HG02642 (cell line): ENCODE data around the gene ST8SIA2.

Experiments used
- ATAC-seq: cut with Tn5 transposase; IDR thresholded peaks from one replicate; pipeline ENCODE4 v1.9.1; 2021; ENCODE audit warnings: mild to moderate bottlenecking; ENCODE audit not compliant: unreplicated experiment, poor library complexity

Gene ST8SIA2, protein sequence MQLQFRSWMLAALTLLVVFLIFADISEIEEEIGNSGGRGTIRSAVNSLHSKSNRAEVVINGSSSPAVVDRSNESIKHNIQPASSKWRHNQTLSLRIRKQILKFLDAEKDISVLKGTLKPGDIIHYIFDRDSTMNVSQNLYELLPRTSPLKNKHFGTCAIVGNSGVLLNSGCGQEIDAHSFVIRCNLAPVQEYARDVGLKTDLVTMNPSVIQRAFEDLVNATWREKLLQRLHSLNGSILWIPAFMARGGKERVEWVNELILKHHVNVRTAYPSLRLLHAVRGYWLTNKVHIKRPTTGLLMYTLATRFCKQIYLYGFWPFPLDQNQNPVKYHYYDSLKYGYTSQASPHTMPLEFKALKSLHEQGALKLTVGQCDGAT

DNA sequence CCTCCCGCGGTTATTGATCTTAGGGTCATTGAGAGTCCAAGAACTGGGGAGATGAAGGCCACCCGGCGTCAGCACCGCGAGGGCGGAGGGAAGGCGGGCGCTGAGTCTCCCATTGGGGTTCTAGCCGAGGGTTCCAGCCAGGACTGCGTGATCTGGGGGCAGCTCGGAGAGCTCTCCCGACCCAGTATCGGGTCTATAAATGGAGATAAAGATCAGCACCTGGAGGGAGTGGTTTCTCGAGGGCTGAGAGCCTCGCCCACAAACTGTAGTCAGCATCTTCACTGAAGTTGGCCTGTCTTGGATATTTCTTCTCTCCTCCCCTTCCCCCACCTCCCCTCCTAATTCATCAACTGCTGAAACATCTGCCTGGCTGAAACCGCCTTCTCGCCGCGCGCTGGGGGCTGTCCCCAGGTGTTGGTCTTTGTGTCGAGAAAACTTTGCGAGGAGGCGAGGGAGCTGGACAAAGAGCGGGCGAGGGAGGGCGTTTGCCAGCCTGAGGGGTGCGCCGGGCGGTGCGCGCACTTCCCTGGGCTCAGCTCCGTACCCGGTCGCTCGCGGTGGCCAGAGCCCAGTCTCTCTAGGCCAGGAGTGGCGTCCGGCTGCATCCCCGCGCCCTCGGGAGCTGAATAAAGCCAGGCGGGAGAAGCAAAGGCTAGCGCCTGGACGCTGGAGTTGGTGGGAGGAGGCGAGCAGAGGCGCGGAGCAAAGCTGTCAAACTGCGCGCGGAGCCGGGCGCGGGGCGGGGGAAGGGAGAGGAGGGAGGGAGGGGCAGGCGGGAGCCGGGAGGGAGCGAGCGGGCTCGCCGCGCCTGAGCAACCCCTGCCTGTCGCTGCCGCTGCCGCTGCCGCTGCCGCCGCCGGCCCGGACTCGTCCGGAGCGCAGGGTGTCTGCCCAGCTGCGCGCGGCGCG lies at the start of gene ST8SIA2:
Gene ST8SIA2, plus strand, starts transcription at position 811 of the 909 bp plus-strand sequence. CDS start 184 bp downstream, outside the sequence.
- no peak for ATAC-seq

DNA sequence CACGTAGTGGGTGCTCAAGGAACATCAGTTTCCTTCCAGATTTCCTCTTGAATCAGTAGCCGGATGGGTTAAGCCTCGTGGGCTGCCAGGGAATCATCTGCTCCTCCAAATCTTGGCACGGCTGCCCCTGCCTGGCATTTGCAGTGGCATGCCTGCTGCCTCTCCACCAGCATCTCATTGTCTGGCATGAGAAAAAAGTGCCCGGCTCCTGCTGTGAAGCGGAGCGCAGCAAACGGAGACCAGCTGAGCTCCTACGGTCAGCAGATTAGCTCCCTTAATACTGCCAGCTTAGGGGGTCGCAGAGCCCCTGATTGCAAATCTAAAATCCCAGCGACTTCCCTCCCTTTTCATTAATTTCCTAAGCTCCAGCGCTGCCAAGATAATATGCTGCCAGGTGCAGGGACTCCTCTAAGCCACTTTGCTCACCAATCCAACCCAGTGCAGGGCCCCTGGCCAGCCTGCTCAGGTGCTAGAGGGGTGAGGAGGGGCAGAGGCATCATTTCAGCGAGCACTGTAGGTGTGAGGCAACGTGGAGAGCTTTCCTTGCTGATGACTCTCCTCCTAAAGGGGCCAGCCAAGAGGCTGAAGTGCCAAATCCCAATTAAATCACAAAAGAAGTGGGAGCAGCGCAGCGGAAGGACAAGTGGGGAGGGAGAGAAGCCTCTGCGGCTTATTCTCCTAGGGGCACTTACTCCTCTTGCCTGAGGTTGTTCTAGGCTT lies 49.6 kb upstream of the ST8SIA2 start:
- ATAC-seq, result no peak

DNA sequence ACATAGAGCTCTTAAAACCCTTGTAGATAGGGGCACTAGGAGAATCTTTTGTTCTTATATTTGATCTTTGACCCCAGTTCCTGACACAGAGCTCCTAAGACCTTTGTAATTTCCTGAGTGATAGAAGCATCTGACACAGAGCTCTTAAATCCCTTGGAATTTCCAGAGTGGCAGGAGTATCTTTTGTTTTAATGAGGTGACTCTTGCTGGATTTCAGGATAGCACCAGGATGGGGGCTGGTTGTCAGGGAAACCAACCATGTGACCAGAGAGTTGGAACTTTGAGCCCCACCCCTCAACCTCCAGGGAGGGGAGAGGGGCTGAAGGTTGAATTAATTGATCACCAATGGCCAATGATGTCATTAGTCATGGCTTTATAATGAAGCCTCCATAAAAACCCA lies 47.6 kb upstream of the ST8SIA2 start:
- ATAC-seq, result no peak

DNA sequence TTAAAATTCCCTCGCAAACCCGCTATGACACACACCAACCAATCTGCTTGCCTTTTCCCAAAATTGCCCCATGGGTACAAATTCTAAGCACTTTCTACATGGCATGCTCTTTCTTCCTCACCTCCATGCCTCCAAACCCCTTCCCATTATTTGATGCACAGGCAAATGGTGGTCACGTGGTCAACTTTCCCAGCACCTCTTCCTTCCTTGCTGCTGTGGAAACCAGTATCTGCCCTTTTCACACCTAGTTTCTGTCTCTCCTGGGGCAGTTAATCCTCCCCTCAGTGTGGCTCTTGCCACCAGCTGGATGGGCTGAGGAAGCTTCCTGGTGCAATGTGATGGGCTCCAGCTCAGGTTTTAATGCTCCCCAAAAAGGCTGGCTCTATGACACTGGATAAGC lies 38.4 kb upstream of the ST8SIA2 start:
- no peak for ATAC-seq

DNA sequence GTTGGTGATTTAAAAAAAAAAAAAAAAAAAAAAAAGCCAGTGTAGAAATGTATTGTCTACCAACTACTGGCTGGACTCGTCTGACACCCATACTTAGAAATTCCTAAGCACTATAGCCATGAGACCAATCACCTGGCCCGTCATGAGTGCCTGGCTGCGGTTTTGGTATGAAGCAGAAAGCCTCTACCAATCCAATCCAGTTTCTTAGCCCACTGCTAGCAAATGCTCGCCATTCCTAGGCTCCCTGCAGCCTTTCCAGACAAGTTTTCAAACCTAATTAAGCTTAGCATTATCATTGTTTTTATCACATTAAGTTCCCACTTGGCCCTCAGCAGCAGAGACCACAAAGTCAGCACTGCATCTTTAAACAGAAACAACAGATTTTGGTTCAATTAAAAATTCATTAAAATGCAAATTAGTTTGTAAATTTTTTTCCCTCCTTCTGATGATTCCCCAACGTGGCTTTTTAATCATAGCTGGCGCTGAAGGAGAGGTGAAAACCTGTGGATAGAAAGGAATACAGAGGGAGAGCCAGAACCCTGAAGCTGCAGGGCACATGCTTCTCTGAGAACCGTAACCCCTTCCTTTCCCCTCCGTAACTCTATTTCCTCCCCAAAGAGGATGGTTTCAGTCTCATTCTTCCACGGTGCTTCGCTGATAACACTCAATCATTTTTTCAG lies 32.2 kb upstream of the ST8SIA2 start:
- ATAC-seq, result no peak

DNA sequence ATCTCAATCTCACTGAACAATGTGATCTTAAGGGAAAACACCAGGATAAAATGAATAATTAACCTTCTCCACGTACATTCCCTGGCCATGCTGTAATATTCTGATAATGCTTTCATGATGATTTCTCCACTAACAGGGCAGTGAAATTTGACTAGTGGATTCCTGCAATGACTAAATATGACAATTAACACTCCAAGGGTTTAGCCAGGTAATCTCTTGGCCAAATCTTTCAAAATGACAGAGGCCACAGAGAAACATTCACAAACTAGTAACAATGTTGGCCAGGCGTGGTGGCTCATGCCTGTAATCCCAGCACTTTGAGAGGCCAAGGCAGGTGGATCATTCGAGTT lies 31.7 kb upstream of the ST8SIA2 start:
- no peak for ATAC-seq

DNA sequence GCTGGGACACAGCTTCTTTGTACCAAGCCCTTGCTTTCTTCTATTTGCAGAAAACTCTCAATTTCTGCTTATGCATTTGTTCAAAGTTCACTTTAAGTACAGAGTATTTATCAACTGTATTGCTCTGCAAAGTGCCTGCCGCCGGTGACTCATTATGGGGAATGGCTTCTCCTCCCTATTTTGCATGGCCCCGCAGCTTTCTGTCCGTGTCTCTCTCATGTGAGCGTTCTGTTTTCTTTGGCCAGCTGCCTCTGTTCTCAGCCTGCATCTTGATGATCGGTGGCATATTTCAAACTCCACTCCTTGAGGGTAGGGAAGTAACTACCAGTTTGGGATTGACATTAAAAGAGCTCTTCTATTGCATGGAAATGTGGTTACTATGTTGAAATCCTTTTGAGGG lies 28.6 kb upstream of the ST8SIA2 start:
- ATAC-seq, result no peak

DNA sequence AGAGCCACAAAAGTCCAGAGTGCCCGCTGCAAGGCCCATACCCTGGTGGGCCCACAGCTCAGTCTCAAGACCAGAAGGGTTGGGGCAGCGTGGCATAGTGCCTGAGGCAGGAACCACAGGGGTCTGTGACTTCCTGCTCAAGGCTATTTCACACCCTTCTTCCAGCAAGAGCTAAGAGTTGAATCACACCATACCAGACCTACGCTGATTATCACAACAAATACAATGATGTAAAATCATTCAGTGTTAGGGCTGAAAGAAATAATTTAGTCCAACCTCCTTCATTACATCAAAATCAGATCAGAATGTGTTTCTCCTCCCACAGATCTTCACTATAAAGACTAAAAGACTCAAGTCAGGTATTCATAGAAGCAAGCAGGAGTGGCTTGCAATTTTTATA lies 27.8 kb upstream of the ST8SIA2 start:
- ATAC-seq, result no peak

DNA sequence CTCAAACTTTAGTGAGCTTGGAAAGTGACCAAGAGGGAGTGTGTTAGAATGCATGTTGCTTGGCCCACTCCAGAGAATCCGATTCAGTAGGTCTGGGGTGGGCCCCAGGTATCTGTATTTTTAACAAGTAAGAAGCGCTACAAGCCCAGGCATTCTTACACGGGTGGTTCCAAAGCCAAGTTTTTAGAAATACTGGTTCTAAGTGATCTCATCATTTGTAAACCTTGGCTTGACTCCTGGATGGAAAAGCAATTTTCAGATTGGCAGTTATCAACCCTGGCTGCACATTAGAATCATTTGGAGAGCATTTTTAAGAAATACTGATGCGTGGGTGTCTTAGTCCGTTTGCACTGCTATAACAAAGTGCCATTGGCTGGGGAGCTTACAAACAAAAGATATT lies 27.3 kb upstream of the ST8SIA2 start:
- ATAC-seq, result no peak

DNA sequence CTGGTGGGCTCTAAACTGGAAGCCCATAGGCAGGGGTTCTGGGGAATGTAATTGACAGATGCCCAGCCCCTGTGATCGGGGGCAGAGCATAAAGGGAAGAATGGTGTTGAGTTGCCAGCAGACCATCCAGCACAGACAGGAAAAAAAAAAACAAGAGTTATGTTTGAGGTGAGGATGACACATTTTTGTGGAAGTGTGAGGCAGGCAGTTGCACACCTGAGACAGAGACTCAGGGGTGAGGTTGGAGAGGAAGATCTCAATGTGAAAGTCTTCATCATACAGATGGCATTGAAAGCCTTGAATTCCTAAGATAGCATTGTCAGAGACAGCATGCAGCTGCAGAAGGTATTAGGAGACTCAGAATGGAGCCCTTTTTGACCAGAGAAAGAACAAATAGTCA lies 18.6 kb upstream of the ST8SIA2 start:
- ATAC-seq, result no peak

DNA sequence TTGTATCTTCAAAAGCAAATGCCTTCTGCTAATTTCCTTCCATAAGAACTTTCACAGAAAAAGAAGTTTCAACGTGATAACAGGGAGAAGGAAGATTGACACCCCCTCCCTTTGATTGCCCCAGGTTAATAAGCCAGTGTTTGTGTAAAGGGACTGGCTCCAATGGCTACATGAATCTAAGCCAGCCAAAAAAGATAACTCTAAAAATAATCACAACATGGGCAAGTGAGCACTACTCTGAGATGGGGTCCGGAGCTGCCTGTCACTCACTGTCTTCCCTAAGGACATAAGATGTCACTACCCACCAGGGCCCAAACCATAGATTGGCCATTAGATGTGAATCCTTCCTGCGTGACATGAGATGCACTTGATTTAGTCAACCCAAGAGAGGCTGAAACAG lies 17.6 kb upstream of the ST8SIA2 start:
- no peak for ATAC-seq

DNA sequence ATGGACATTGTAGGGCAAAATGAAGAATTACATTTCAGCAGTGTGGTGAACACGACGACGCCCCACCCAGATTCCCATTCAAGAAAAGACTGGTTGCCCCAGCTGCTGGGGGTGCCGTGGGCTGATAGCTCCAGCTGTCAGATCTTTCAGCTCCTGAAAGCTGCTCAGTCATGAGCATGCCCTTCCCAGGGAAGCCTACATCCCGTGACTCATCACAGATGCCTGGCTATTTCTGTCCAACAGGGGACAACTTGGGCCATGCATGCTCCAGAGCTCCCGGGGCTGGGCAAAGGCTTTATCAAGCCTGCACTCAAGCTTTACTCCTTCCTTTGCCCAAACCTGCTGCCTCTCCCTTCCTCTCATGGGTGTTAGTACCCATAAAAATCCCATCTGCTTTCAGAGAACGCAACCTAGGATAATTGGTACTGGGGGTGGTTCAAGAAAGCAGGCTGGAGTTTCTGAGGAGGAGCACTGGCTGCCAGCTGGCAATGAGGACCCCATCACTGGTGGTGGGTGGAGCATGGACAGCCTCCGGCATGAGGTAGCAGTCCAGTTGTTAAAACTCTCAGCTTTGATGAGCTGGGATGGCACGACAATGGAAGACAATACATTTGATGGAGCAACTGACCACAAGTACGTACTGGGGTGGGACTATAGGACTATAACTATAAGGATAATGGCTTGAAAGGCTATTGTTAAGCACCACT lies 16.4 kb upstream of the ST8SIA2 start:
- ATAC-seq, result no peak

DNA sequence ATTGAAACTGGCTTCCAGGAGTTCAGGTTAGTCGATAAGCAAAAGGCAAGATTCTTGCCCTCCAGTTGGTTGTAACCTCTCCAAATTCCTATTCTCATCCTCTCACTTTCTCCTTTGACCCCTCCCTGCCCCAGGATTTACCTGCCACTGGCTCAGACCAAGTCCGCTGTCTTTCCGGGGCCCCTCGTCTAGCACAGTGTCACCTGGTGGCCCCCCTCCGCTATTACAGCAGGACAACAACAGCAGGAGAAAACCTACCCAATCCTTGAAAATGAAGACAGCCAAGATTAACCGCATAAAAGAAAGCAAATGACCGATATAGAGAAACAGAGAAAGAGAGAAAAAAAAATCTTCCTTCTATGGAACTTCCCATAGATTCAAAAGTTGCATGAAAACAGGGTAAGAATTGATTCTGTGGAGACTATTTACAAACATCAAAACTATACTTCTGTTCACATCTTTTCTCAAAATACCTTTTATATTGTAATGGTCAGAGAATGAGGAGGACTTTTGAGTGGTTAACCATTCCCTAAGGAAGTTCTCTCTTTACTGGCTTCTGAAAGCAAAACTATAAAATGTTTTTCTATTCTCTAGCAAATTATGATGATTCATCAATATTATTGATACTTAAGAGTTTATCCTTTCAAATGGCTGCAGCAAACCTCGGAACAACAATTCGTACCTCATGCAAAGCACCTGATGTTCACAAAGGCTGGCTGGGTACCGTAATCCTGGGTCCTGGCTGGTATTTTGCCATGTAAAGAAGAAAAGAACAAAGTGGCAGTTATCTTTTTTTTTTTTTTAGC lies 10.0 kb upstream of the ST8SIA2 start:
- no peak for ATAC-seq

DNA sequence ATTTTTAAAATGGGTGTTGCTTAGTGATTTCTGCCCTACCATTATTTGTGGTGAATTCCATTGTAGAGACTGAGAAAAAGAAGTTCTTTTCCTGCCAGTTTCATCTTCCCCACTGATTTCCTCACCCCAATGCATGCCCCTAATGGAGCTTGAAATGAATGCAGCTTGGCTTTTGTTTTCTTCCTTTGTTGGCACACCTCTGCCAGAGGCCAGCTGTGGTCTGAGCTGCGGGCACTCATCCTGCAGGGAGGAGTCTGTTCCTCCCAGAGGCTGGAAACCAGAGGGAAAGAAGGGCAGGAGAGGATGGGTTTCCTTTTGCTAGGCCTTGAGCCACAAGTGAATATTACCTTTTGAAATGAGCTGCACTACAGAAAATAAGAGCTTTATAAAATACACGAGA lies 9.3 kb upstream of the ST8SIA2 start:
- ATAC-seq, result no peak

DNA sequence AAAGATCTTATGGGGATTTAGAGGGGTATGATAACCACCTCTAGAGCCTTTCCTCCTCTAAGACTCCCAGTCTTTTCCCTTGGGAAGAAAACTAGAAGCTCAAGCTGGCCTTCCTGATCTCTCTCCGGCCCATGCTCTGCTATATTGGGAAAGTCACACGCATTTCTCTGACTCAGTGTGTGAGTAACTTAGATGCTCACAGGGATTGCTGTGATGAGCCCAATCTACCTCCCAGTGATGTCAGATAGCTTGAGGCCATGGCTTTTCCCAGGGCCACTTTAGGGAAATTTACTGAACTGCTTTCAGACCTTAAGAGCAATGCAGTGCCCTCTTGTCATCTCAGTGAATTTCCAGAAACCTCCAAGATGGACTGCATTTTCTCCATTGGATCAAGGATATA lies 8.6 kb upstream of the ST8SIA2 start:
- ATAC-seq, result no peak

DNA sequence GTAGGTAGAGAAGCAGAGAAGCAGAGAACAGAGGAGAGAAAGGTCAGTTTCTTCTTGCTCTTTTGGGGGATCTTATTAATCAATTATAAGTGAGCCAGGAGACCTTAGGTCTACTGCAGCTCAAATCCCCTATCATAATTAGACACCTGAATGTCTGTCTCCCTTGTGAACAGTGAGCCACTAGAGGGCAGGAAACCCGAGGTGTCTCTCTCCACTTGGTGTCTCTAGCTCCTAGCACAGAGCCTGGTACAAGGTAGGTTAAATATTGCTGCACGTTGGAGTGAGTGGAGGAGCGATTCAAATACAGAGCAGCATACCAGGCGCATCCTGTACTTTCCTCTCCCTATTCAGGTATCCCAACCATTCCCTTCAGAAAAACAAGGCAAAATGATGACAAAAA lies 2.0 kb upstream of the ST8SIA2 start:
- no peak for ATAC-seq

DNA sequence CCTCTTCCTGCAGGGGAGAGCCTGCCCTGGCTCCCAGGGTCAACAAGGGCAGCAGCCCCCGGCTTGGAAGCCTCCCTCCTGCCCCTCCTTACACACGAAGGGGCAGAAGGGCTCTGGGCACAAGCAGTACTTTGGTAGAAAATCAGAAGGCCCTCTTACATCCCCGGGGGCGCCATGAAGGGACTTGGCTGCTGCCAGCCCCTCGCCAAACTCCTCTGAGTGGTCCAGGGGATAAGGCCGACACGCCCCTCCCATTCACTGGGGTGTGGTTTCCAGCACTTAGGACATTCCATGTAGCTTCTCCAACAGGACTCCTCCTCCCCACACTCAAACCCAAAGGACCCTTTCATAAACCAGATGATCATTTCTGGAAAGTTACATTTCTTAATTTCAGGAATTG lies 1.2 kb upstream of the ST8SIA2 start:
- ATAC-seq, result no peak

DNA sequence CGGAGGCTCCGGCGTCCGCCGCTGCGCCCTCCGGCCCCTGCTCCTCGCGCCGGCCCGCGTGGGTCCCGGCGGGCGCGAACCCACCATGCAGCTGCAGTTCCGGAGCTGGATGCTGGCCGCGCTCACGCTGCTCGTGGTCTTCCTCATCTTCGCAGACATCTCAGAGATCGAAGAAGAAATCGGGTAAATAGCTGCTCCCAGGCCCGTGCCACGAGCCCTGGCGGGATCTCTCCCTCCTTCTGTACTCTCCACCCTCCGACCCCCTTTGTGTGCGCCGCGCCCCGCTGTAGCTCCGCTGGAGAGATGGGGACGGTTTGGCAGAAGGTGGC lies 263 bp downstream of the ST8SIA2 start:
- ATAC-seq, result no peak
